ENCODE results near the gene NRG2. TPM values are rescaled to one million over a fixed set of nuclear protein-coding genes. Genes with fewer than 3 reads are reported as not detected.
A peak's percentile ranks its signal among the peaks of the same experiment; 100 is the strongest.

Gene NRG2
- total RNA-seq, 1 donor from 2014 or later: 1.9 TPM

GRCh38 chr5:139897342-139897741, 145.8 kb downstream of the NRG2 start:
- intact Hi-C loops (cut with micrococcal nuclease): no loop called here
- ATAC-seq: no peak
- no peak for DNase-seq

- DNase-seq (no peak), ATAC-seq (peak; percentile 22)
- intact Hi-C loops (cut with micrococcal nuclease): no loop called here
Observed at GRCh38 chr5:139896718-139897117, 146.4 kb downstream of the NRG2 start.

DNA sequence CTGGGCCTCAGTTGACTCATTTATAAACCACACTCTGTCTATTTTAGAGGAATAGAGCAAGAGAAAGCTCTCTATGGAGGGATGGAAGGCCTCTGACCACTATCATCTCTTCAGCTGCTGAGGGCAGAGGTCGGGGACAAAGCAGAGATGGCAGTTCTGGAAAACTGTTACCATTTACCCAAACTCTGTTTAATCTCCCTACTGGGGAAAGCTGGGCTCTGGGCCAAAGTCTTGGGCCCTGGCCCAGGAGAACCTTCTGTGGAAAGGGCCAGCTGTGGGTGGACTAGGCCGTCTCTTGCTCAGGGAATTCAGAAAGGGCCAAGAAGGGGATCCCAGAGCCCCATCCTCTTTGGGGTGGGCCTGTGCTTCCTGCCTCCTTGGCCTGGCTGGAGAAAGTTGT, 147.5 kb downstream of the NRG2 start:
- ATAC-seq: peak; percentile 57
- intact Hi-C loops (cut with micrococcal nuclease): no loop called here
- peak; percentile 67 for DNase-seq

- intact Hi-C loops (cut with micrococcal nuclease): no loop called here
- ATAC-seq (no peak), DNase-seq (no peak)
Observed at GRCh38 chr5:139895046-139895445, 148.1 kb downstream of the NRG2 start.

- peak; percentile 49 for DNase-seq
- peak; percentile 78 for ATAC-seq
- intact Hi-C loops (cut with micrococcal nuclease): no loop called here
Observed at GRCh38 chr5:139893873-139894272, 149.2 kb downstream of the NRG2 start.

- no peak for DNase-seq
- intact Hi-C loops (cut with micrococcal nuclease): no loop called here
- no peak for ATAC-seq
Observed at GRCh38 chr5:139889410-139889809, 153.7 kb downstream of the NRG2 start.

DNA sequence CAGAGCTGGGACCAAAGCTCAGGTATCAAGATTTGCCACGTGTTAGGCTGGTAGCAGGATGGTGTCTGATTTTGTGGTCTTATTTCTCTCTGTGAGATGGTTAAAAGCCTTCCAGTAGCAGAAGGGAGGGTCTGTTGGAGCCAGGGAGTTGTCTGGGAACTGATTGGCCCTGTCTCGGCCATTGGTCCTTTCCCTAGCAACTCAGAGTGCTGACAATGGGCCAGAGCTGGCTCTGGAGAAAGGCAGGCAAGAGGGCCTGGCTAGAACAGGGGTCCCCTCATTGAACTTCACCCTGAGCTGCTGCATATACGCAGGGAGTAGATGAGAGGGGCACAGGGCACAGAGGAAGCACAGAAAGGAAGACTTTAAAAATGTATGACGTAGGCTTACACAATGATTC, 154.7 kb downstream of the NRG2 start:
- DNase-seq (no peak), ATAC-seq (no peak)
- intact Hi-C loops (cut with micrococcal nuclease): no loop called here

DNA sequence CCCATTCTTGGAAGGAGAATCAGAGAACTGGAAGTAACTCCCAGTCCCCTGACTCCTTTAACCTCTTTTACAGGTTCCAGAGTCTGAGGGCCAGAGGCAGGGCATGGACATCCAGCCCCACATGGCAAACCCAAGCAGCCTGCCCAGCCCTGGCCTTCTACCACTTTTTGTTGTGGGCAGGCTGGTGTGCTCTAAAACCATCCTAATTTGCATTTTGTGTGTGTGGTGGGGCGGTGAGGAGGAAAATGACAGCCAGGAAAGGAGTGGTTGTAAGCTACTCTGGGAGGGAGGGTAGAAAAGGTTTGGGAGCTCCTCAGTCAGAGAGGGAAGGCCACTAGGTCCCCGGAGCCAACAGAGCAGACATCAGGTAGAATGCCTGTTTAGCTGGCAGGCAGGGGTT, 156.9 kb downstream of the NRG2 start:
- intact Hi-C loops (cut with micrococcal nuclease): no loop called here
- no peak for DNase-seq
- no peak for ATAC-seq

GRCh38 chr5:139885857-139886208, 157.3 kb downstream of the NRG2 start:
- DNase-seq (no peak), ATAC-seq (no peak)
- intact Hi-C loops (cut with micrococcal nuclease): no loop called here

GRCh38 chr5:139885172-139885856, 157.8 kb downstream of the NRG2 start:
- intact Hi-C loops (cut with micrococcal nuclease): no loop called here
- DNase-seq (no peak), ATAC-seq (no peak)

DNA sequence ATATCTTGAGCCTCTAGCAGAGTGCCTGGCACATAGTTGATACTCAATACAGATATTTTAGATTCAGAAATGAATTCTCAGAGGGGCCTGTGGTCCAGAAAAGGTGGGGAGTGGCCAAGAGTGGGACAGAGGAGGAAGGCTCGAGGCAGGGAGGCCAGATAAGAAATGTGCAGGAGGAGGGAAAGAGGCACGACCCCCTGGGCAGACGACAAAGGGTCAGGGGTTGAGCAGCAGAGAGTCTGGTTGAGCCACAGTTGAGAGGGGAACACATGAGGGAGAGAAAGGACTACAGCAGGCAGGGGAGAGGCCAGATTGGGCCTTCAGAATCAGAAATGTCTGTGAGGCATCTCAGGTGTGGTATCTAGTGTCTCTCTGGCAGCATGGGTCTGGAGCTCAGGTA, 158.4 kb downstream of the NRG2 start:
- intact Hi-C loops (cut with micrococcal nuclease): no loop called here
- no peak for ATAC-seq
- no peak for DNase-seq

DNA sequence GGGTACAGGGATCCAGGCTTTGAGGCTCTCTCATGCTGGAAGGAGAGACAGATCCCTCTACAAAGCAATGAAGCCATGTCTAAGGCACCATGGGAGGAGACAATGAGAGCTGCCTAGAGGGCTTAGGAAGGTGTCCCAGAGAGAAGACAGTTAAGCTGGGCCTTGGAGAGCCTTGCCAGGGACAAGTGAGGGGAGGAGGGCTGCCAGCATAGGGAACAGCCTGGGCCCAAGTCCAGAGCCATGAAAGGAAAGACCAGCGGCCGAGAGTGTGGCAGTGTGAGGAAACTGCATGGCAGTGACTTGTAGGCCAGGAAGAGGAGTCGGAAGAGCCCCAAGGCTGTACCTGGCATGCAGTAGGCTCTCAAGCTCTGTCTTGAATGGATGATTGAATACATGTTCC, 159.0 kb downstream of the NRG2 start:
- DNase-seq (peak; percentile 74), ATAC-seq (peak; percentile 91)
- intact Hi-C loops (cut with micrococcal nuclease): no loop called here

- intact Hi-C loops (cut with micrococcal nuclease): no loop called here
- no peak for DNase-seq
- ATAC-seq: peak; percentile 12
Observed at GRCh38 chr5:139882961-139883539, 160.0 kb downstream of the NRG2 start.

- intact Hi-C loops (cut with micrococcal nuclease): no loop called here
- ATAC-seq: no peak
- no peak for DNase-seq
Observed at GRCh38 chr5:139882316-139882715, 160.8 kb downstream of the NRG2 start.

DNA sequence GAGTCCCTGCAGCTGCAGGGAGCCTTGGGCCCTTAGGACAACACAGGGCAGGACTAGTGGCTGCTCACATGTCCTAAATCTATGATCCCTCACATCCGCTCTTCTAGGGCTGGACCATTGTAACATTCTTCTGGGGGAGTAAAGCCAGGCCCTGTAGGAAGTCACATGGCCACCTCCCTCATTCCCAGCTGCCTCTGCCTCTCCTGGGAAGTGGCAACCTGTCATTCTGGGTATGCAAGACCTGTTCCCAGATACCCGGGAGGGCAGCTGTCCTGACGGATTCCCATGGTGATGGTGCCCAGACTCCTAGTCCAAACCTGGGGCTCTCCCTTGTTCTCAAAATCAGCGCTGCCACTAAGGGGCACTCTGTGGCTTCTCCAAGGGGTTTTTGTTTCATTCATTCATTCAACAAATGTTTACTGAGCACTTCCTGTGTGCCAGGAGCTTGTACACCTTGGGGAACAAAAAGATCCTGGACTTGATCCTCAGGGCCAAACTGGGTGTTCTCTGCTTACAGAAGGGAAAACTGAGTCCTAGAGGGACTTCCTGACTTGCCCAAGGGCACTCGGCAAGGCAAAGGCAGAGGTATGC, 161.9 kb downstream of the NRG2 start:
- ATAC-seq: no peak
- no peak for DNase-seq
- intact Hi-C loops (cut with micrococcal nuclease): no loop called here

DNA sequence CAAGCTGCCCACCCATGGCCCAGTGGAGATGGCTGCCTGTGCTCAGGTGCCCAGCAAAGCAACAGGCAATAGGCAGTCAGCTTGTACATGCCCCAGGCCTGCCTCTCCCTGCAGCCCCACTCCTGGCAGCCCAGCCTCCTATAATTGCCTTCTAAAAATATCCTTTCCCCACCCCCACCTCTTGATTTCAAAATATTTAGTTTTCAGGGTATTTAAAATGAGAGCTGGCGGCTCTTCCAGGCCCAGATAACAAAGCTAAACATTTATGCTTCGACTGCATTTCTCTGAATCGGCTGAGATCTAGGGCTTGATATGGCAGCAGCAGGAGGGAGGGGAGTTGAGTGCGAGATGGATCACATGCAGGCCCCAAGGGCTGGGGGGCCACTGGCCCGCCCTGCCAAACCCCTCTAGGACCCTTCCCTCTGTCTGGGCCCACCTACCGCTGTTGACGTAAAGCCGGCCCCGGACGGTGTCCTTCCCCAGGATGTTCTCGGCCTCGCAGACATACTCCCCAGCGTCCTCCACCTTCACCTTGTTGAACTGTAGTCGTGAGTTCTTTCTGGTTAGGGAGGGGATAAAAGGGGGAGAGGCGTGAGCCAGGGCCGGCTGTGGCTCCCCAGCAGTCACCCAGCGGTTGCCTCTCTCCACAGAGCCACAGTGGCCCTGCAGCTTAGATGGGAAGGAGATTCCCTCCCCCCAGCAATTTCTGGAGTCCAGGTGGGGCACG, 162.5 kb downstream of the NRG2 start:
- intact Hi-C loops (cut with micrococcal nuclease): no loop called here
- ATAC-seq (peak; percentile 49), DNase-seq (peak; percentile 47)

DNA sequence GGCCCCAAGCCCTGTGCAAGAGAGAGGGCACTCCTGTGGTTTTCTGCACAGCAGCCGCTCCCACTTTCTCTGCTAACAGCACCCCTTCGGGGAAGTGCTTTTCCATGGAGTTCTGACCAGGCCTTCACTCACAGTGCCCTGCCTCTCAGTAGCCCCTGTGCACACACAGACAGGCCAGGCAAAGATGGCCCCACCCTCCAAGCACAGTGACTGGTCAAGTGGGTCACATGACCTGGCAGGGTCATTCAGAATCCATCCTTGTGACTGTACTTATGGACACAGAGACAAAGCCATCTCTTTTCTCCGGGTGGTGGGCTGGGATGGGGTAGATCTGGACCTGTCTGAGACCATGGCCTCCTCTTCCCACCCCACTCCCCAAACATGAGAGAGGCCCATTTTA, 165.0 kb downstream of the NRG2 start:
- DNase-seq: no peak
- intact Hi-C loops (cut with micrococcal nuclease): no loop called here
- ATAC-seq: no peak

DNA sequence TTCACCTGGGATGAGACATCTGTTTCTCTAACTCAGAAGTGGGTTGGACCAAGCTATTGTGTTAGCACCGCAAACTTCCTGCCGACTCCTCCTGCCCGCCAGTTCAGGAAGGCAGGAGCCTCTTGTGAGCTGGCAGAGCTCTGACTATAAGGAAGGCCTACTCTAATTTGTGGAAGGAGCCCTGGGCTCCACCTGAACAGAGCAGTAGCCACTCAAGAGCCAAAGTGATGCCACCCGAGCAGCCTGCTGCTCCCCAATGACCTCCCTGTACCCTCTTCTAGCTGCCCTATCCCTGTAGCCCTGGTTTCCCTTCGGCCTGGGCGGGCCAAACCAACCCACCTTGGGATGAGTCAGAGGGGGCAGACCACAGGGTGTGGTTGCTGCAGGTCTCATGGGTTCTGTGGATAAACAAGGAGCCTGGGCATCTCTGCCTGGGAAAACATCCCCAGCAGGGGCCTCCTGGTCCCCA, 165.9 kb downstream of the NRG2 start:
- DNase-seq (no peak), ATAC-seq (no peak)
- intact Hi-C loops (cut with micrococcal nuclease): no loop called here

DNA sequence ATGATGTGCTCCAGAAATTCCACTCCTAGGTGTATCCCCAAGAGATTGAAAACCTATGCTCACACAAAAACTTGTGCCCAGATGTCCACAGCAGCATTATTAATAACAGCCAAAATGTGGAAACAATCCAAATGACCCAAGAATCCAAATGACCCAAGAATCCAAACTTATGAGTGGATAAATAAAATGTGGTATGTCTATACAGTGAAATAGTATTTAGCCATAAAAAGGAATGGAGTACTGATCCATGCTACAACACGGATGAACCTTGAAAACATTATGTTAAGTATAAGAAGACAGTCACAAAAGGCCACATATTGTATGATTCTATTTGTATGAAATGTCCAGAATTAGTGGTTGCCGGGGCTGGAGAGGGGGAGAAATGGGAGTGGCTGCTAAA, 167.1 kb downstream of the NRG2 start:
- DNase-seq (no peak), ATAC-seq (no peak)
- intact Hi-C loops (cut with micrococcal nuclease): no loop called here
